ENCODE measurements around the gene CLMN. TPM values are rescaled to one million over a fixed set of nuclear protein-coding genes. Genes with fewer than 3 reads are reported as not detected.

Gene CLMN
- total and polyA plus RNA-seq, 9 of the 15 experiments (the other 6 are each of a cell fraction or from before 2014, with no cell fraction given), result 0.01 to 0.18 (median 0.07) TPM; not detected in 4

GRCh38 chr14:95267306-95267705 is 52.4 kb downstream of the CLMN start:
- ChIA-PET CTCF (ENCODE audit: low intra/inter-chr PET ratio) (no interaction called here), POLR2A (no interaction called here)
- ATAC-seq (no peak), DNase-seq (ENCODE audit: extremely low read depth in 1 of 4, low spot score in 3 of 4) (no peak), FAIRE-seq (no peak)
- H4K20me1 ChIP-seq (replicated peaks; ENCODE audit: control insufficient read depth, insufficient read depth, low read length), result no peaks in the 10 kb centered on the region
- no peak overlapping the region for H3K4me2 ChIP-seq (ENCODE audit: insufficient read depth, low read length)
- in situ Hi-C loops (cut with MboI), result no loop called here
- H2AFZ ChIP-seq (ENCODE audit: low read depth, low read length), result no peak overlapping the region
- H3K27me3 ChIP-seq (ENCODE audit: control insufficient read depth in 2 of 2, insufficient read depth in 2 of 2, low read length in 2 of 2), result peaks cover 0 to 5% of the 10 kb centered on the region in 2 experiments; a peak in 1 of 5 replicates
- WGBS (ENCODE audit: insufficient coverage, low coverage, missing lambda C conversion rate), result 0% methylated on average over 4 of the region's 4 CpGs
- no peak overlapping the region for H3K4me3 ChIP-seq
- intact Hi-C loops (cut with micrococcal nuclease), result no loop called here
- no peak overlapping the region for H3K27ac ChIP-seq (ENCODE audit: extremely low read depth, low read depth, low read length)
- no peak overlapping the region for H3K9ac ChIP-seq (ENCODE audit: insufficient read depth in 1 of 2, low read depth in 2 of 2, low read length in 2 of 2)
- no peaks in the 10 kb centered on the region for H3K4me1 ChIP-seq (replicated peaks in 1 of 2; ENCODE audit: control insufficient read depth in 2 of 2, insufficient read depth in 2 of 2, low read length in 2 of 2)
- no peaks in the 10 kb centered on the region for H3K9me3 ChIP-seq (replicated peaks; ENCODE audit: control insufficient read depth, insufficient read depth, low read depth, low read length)
- TF ChIP-seq MAZ (CRISPR knock-in tag; conservative IDR thresholded peaks at IDR 0.05 in 1 of 2, IDR thresholded peaks at IDR 0.05 in 1 of 2), result no peak
- TF ChIP-seq, protein P1, sequence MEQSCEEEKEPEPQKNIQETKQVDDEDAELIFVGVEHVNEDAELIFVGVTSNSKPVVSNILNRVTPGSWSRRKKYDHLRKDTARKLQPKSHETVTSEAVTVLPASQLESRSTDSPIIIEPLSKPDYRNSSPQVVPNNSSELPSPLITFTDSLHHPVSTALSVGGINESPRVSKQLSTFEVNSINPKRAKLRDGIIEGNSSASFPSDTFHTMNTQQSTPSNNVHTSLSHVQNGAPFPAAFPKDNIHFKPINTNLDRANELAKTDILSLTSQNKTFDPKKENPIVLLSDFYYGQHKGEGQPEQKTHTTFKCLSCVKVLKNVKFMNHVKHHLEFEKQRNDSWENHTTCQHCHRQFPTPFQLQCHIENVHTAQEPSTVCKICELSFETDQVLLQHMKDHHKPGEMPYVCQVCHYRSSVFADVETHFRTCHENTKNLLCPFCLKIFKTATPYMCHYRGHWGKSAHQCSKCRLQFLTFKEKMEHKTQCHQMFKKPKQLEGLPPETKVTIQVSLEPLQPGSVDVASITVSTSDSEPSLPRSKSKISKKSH (CRISPR knock-in tag; IDR thresholded peaks at IDR 0.05), result no peak
- no peak for TF ChIP-seq U2AF1 (optimal IDR thresholded peaks at IDR 0.05; ENCODE audit: low read depth, low read length)
- TF ChIP-seq HEY1 (CRISPR knock-in tag; IDR thresholded peaks at IDR 0.05; ENCODE audit: borderline replicate concordance), result no peak
- TF ChIP-seq, protein P2, sequence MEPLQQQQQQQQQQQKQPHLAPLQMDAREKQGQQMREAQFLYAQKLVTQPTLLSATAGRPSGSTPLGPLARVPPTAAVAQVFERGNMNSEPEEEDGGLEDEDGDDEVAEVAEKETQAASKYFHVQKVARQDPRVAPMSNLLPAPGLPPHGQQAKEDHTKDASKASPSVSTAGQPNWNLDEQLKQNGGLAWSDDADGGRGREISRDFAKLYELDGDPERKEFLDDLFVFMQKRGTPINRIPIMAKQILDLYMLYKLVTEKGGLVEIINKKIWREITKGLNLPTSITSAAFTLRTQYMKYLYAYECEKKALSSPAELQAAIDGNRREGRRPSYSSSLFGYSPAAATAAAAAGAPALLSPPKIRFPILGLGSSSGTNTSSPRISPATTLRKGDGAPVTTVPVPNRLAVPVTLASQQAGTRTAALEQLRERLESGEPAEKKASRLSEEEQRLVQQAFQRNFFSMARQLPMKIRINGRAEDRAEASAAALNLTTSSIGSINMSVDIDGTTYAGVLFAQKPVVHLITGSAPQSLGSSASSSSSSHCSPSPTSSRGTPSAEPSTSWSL (CRISPR knock-in tag; IDR thresholded peaks at IDR 0.05; ENCODE audit: borderline replicate concordance), result no peak
- TF ChIP-seq NR3C1 (CRISPR knock-in tag; IDR thresholded peaks at IDR 0.05), result no peak
- no TSS peak for BruUV-seq (replicated peaks)
- no peaks in the 10 kb centered on the region for H3K36me3 ChIP-seq (ENCODE audit: control insufficient read depth, insufficient read depth, low read length)
- H3K79me2 ChIP-seq (ENCODE audit: control insufficient read depth, insufficient read depth, low read length), result no peaks in the 10 kb centered on the region
- H3K9me1 ChIP-seq (ENCODE audit: control insufficient read depth, insufficient read depth, low read length), result no peaks in the 10 kb centered on the region

Measured in K562 (cell line).